Hindlimb muscle (tissue), 1 donor: ENCODE results near the gene NENF. TPM values are rescaled to one million over a fixed set of nuclear protein-coding genes. Genes with fewer than 3 reads are reported as not detected.

Experiments used
- DNase-seq: peaks from one replicate; pipeline ENCODE4 v3.0.0-alpha.2; 2013
- polyA plus RNA-seq: library from polyadenylated mRNA; unstranded; fragments of 120-200 nt; gene quantifications from one replicate; pipeline ENCODE4 v1.2.1, GENCODE V29; 2013; ENCODE audit not compliant: insufficient read length

NENF gene
- polyA plus RNA-seq, 1 donor: 67.0 TPM

DNA sequence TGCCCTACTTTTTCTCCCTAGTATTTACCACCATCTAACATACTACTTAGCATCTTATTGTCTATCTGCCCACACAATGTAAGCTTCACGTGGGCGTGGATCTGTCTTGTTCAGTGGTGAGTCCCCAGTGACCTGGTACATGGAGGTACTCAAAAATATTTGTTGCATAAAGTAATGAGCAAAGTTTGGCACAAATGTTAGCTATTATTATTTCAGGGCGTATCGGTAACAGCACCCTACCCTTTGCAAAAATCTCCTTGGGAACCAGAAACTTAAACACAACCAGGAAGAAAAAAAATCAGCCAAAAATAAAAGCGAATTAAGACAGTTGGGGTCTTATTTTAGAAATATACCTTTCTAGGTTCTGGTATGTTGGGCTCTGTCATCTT, 454 bp upstream of the NENF start:
- no peak for DNase-seq

GRCh38 chr1:212433577-212434462, 1.1 kb downstream of the NENF start:
- no peak for DNase-seq

DNA sequence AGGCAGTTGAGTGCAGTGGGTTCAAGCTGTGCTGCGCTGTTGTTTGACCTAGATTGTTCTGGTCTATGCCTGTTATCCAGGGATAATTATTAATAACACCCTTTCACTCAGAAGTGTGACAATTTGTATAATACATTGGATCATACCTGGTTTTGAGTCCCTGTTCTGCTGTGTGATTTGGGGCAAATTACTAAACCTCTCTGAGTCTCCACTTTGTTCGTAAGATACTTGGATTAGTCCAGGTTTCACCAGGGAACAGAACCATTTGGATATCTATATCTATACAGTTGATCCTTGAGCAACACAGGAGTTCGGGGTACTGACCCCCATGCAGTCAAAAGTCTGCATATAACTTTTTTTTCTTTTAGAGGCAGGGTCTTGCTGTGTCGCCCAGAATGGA, 2.3 kb downstream of the NENF start:
- DNase-seq: no peak

- no peak for DNase-seq
These were observed 4.6 kb downstream of the NENF start for GRCh38 chr1:212437179-212437798.

- no peak for DNase-seq
These were observed 6.1 kb downstream of the NENF start for GRCh38 chr1:212438831-212439237.

GRCh38 chr1:212440419-212440818, 7.7 kb downstream of the NENF start:
- no peak for DNase-seq

DNA sequence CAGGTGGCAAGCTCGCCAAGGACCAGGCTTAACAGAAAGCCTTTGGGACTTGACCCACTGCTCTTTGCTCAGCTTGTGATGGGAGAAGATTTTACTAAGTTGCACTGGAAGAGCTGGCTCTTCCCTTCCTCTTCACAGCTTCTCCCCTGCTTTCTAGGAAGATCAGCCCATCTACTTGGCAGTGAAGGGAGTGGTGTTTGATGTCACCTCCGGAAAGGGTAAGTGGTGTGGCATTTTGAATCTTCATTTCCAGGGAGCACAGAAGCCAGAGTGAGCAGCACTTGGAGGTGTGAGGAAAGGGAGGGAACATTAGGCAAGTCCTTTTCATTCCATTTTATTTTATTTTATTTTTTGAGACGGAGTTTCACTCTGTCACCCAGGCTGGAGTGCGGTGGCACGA, 9.7 kb downstream of the NENF start:
- no peak for DNase-seq

DNA sequence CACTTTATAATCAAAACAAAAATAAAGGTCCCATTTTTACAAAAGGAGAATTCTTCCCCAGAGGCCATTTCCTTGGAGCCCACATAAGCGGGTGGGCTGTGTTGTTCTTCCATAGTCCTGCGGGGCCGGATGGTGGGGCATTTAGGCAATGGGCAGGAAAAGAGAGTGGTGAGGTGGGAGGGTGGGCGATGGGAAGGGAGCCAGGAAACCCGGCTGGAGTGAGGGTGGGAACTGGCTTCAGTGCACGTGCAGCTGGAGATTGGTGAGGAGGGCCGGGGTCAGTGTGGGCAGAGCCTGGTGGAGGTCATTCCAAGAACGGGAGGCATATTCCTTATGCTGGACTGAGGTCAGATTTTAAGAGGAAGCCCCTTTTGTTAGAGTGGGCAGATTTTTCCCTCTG, 13.6 kb downstream of the NENF start:
- no peak for DNase-seq

GRCh38 chr1:212447478-212447877, 14.8 kb downstream of the NENF start:
- DNase-seq: no peak

DNA sequence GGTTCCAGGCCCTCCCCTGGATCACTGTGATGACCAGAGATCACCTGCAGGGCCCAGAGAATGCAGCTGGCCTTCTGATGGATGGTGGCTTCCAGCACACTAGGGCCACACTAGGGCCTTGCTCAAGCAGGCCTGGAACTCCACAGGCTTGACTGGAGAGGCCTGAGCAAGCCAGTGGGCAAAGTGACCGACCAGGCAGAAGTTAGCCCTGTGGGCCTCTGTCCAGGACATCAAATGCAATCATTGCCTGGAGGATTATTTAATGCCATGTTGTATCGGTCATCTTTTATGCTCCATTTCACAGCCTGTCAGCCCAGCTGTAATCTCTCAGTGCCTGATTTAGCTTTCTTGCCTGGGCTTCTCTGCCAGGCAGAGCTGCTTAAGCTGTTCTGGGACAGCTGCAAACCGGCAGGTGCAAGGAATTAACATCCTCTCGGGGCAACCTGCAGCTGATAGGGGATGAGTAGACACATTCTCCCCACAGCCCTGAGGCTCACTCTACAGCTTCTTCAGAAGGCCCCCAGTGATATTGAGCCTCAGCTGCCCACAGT, 17.7 kb downstream of the NENF start:
- peak; percentile 31 for DNase-seq

GRCh38 chr1:212451416-212452322, 18.9 kb downstream of the NENF start:
- DNase-seq: no peak

DNA sequence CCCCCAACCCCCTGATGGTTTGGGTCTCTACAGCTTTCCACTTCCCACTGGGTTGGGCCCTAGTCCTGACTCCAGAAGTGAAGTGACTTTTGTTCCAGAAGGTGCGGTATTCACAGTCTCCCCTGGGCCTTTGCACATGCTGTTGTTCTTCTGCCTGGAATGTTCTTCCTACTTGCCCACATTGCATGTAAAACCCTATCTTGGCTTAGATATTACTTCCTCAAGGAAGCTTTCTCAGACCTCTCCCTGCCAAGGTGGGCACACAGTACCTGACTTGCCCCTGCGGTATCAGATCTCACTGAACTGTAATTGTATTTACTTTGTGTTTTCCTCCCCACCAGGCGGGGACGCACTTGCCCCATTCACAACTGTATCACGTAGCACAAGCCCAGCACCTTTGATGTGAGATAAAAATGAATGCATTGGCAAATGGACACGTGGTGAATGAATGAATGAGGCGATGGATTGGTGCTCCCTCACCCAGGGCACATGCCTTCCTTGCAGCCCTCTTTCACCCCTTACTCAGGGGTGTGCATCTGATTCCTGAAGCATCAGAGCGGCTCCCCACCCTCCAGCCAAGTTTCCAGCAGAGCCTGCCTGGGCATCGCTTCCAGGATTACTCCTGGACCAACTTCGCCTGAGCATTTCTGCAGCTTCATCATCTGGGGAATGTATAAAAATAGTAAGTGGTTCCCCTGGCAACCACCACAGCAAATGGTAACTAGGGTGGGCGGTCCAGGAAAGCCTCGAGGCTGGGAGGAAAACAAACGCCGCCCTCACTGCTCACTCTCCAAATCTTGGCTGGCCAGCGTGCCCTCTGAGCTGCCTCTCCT, 19.8 kb downstream of the NENF start:
- peak; percentile 88 for DNase-seq

DNA sequence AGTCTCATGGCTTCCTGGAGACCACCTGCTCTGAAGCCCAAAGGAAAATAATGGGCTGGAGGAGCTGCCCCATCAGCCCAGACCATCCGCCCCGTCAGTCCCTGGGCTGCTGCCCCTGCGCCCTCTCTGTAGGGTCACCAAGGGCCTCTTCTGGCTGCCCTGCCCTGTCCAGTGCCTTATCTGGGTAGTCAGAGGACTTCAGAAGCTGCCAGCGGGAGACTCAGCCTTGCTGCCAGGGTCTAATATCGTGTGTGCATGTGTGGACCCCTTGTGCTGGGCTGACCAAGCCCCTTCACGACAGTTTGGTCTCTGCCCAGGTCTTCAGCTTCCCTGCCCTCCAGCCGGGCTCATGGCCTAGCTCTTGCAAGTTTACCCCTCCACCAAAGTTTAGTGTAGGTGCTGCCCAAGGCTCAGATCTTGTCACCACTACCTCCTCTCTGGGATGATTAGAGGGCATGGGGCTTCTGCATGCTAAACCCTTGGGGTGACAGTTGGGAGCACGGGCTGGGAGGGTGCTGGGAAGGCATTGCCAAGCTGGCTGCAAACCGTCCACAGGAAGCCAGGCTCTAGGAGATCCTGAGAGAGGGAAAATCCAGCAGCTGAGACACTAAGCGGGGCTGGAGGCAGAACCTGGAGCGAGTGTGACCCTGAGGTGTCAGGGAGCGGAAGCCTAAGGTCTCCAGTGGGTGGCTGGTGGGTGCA, 20.6 kb downstream of the NENF start:
- DNase-seq: no peak

- no peak for DNase-seq
These were observed 22.0 kb downstream of the NENF start for GRCh38 chr1:212454741-212455140.

- DNase-seq: no peak
These were observed 22.7 kb downstream of the NENF start for GRCh38 chr1:212455401-212455800.

GRCh38 chr1:212455803-212456528, 23.2 kb downstream of the NENF start:
- peak; percentile 82 for DNase-seq

GRCh38 chr1:212457740-212458338, 25.1 kb downstream of the NENF start:
- DNase-seq: no peak

DNA sequence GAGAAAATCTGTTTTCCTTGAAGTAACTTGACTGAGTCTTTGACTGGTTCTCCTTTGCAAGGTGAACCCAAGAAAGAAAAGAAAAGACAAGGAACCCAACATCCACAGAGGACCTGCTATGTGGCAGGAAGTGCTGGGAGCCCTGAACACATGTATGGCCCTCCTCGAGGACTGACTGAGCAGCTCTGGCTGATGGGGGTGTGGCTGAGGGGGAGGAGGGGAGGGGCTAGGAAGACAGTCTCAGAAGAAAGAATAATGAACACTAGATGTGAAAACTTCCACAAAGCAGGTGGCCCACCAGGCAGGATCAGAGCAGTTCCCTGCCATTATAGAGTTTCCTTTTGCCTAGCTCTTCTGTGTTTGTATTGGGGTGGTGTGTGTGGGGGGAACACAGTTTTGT, 26.1 kb downstream of the NENF start:
- DNase-seq: no peak

DNA sequence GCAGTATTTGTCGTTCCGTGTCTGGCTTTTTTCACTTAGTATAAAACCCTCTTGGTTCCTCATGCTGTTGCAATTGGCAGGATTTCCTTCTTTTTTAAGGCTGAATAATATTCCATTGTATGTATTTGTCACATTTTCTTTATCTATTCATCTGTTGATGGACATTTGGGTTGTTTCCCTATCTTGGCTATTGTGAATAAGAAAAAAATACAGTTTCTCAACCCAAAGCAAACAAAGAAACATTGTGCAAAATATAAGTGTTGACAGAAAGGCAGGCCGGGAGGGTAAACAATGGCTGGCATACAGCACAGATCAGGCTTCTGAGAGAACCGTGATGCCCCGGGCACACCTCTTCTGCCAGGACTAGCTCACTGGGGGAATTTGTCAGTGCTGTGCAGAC, 26.9 kb downstream of the NENF start:
- no peak for DNase-seq

DNA sequence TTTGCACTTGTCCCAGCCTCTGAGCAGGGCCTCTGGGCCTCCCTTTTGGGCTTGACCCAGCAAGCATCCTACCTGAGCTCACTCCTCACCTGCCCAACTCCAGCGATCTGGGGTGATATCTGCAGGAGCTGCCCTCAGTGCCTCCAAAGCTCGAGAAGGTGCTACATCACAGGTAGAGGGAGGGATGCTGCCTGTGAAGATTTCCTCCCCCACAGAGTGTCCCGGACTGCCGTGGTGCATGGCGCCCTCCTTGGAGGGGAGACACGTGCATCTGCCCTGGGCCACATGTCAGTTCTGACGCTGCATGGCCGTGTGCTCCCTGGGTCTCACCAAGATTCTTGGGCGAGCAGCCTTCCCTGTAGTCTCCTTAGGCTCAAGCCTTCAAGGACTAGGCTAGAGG, 27.7 kb downstream of the NENF start:
- no peak for DNase-seq
